ENCODE measurements around the gene EPHA4.

DNA sequence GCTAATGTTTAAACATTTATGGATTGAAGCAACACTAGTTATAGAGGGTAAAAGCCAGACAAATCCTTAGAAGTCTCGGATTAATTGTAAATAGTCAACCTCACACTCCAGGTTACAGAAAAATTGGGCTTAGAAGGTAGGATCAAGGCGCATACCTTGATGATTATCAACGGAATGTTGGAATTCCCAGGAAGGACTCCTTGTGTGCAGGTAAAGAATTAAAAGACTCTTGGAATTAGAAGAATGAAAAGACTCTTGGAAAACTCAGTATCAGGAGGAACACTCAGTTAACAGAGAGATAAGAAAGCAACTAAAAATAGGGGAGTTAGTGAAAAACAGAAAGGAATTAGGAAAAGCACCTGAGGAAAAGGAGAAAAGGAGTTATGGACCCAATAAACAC is 29.3 kb upstream of the EPHA4 start:
- TF ChIP-seq CTCF (IDR thresholded peaks at IDR 0.05) = no peak
- TF ChIP-seq EZH2 (IDR thresholded peaks at IDR 0.05; ENCODE audit: borderline replicate concordance, insufficient read depth, low read depth, low read length, poor library complexity, severe bottlenecking) = no peak
